H1 (cell line): ENCODE results near the gene CRNKL1. TPM values are rescaled to one million over a fixed set of nuclear protein-coding genes. Genes with fewer than 3 reads are reported as not detected.

Experiments
- CTCF ChIA-PET: fragments of 300-600 bp; sonication (Branson Sonifier 250); formaldehyde crosslinking; loops from one replicate; lab custom pipeline; 2021; ENCODE audit not compliant: partially characterized antibody; lab: Charles Lee
- POLR2A ChIA-PET: fragments of 300-600 bp; sonication (Branson Sonifier 250); formaldehyde crosslinking; loops from one replicate; lab custom pipeline; 2021; ENCODE audit warnings: inconsistent platforms; ENCODE audit not compliant: partially characterized antibody; lab: Charles Lee
- DNase-seq, 2 experiments: peaks; one replicate each; pipeline versions ENCODE4 v3.0.0 to v3.0.0-alpha.2; 2010 to 2022; ENCODE audit warnings: low spot score in 2 of 2, low read depth in 1 of 2, mixed read lengths in 1 of 2
- FAIRE-seq: peaks from 2 replicates; lab custom pipeline; 2011; peaks lifted over from hg19 to GRCh38; lab: Jason Lieb, UNC
- H2AFZ ChIP-seq: 2 replicates; pipeline ENCODE4 v1.8.1; 2012; ENCODE audit warnings: low read length, inconsistent platforms
- H2AK5ac ChIP-seq: 2 replicates; pipeline ENCODE4 v1.6.1; 2013; ENCODE audit warnings: low read depth, low read length
- H2BK120ac ChIP-seq: replicated peaks from 2 replicates; pipeline ENCODE3; 2013; ENCODE audit warnings: low read depth, low read length, inconsistent platforms
- H2BK12ac ChIP-seq: 2 replicates; pipeline ENCODE4 v1.6.1; 2013; ENCODE audit warnings: low read depth, low read length
- H2BK15ac ChIP-seq: 2 replicates; pipeline ENCODE4 v1.6.1; 2013; ENCODE audit warnings: low read length
- H2BK20ac ChIP-seq: 2 replicates; pipeline ENCODE4 v1.6.1; 2013; ENCODE audit warnings: low read length
- H2BK5ac ChIP-seq: 2 replicates; pipeline ENCODE4 v1.6.1; 2013; ENCODE audit warnings: low read depth, low read length
- H3K14ac ChIP-seq: 2 replicates; pipeline ENCODE4 v1.6.1; 2013; ENCODE audit warnings: inconsistent platforms; ENCODE audit not compliant: insufficient read length
- H3K18ac ChIP-seq: 2 replicates; pipeline ENCODE4 v1.6.1; 2013; ENCODE audit warnings: low read length; ENCODE audit errors: extremely low read depth
- H3K23ac ChIP-seq: 2 replicates; pipeline ENCODE4 v1.6.1; 2013; ENCODE audit warnings: inconsistent platforms; ENCODE audit not compliant: insufficient read length
- H3K23me2 ChIP-seq: 2 replicates; pipeline ENCODE4 v1.6.1; 2013; ENCODE audit warnings: low read depth, low read length
- H3K27ac ChIP-seq: 2 replicates; pipeline ENCODE4 v1.6.1; 2011; ENCODE audit warnings: low read depth, low read length, inconsistent platforms
- H3K27me3 ChIP-seq, 4 experiments: replicated peaks in 1 of 4; 1 replicate in 1 of 4; 2 replicates in 3 of 4; pipeline versions ENCODE4 v1.6.1 to v1.8.1; 2011 to 2013; ENCODE audit warnings: low read length in 3 of 4, mild to moderate bottlenecking in 3 of 4, inconsistent platforms in 2 of 4, mixed read lengths in 2 of 4, moderate library complexity in 1 of 4; ENCODE audit not compliant: control insufficient read depth in 3 of 4, insufficient read depth in 3 of 4; ENCODE audit errors: extremely low read depth in 1 of 4
- H3K36me3 ChIP-seq, 4 experiments: 2 replicates each; pipeline versions ENCODE4 v1.6.1 to v1.8.1; 2011 to 2013; ENCODE audit warnings: mild to moderate bottlenecking in 4 of 4, low read length in 3 of 4, moderate library complexity in 2 of 4, control low read depth in 1 of 4, inconsistent platforms in 1 of 4; ENCODE audit not compliant: insufficient read depth in 4 of 4, control insufficient read depth in 2 of 4
- H3K4ac ChIP-seq: replicated peaks from 2 replicates; pipeline ENCODE3; 2013; ENCODE audit warnings: low read length, low read depth, mixed read lengths, inconsistent platforms; ENCODE audit not compliant: insufficient read length
- H3K4me1 ChIP-seq, 4 experiments: replicated peaks in 1 of 4; 1 replicate in 1 of 4; 2 replicates in 3 of 4; pipeline versions ENCODE4 v1.6.1 to v1.8.1; 2011 to 2013; ENCODE audit warnings: low read length in 3 of 4, inconsistent platforms in 2 of 4, mixed read lengths in 1 of 4; ENCODE audit not compliant: insufficient read depth in 4 of 4, control insufficient read depth in 3 of 4
- H3K4me2 ChIP-seq, 2 experiments: 2 replicates each; pipeline versions ENCODE4 v1.6.1 to v1.8.1; 2011 to 2013; ENCODE audit warnings: low read depth in 2 of 2, low read length in 2 of 2, control low read depth in 1 of 2, inconsistent platforms in 1 of 2, mild to moderate bottlenecking in 1 of 2; ENCODE audit not compliant: insufficient read depth in 1 of 2
- H3K4me3 ChIP-seq, 4 experiments: fragments of 200-600, 300-600 bp in 1 of 4; sonication (generic), shearing (Covaris generic), sonication (Bioruptor Twin) in 1 of 4; 2 replicates each; pipeline versions ENCODE4 v1.5.1 to v1.8.1; 2011 to 2016; ENCODE audit warnings: low read length in 4 of 4, low read depth in 3 of 4, control low read depth in 2 of 4, inconsistent platforms in 2 of 4, mild to moderate bottlenecking in 2 of 4, mixed read lengths in 1 of 4, moderate library complexity in 1 of 4; ENCODE audit not compliant: insufficient read depth in 2 of 4; ENCODE audit errors: extremely low read depth in 1 of 4
- H3K56ac ChIP-seq: replicated peaks from 2 replicates; pipeline ENCODE3; 2013; ENCODE audit warnings: low read depth, mild to moderate bottlenecking, mixed read lengths, low read length, inconsistent platforms; ENCODE audit not compliant: insufficient read length
- H3K79me1 ChIP-seq: 2 replicates; pipeline ENCODE4 v1.6.1; 2013; ENCODE audit warnings: low read depth, low read length, control low read depth
- H3K79me2 ChIP-seq, 2 experiments: 2 replicates each; pipeline versions ENCODE4 v1.6.1 to v1.8.1; 2012 to 2013; ENCODE audit warnings: low read length in 2 of 2, mild to moderate bottlenecking in 2 of 2, inconsistent platforms in 1 of 2; ENCODE audit not compliant: insufficient read depth in 2 of 2, control insufficient read depth in 1 of 2
- H3K9ac ChIP-seq, 4 experiments: replicated peaks in 1 of 4; 1 replicate in 1 of 4; 2 replicates in 3 of 4; pipeline versions ENCODE4 v1.6.1 to v1.8.1; 2011 to 2013; ENCODE audit warnings: low read depth in 3 of 4, low read length in 3 of 4, control low read depth in 2 of 4, mild to moderate bottlenecking in 2 of 4, moderate library complexity in 2 of 4, inconsistent platforms in 1 of 4; ENCODE audit errors: extremely low read depth in 1 of 4
- H3K9me3 ChIP-seq, 2 experiments: 2 replicates each; pipeline versions ENCODE4 v1.6.1 to v1.8.1; 2012 to 2013; ENCODE audit warnings: mild to moderate bottlenecking in 2 of 2, moderate library complexity in 2 of 2, control low read depth in 1 of 2, inconsistent platforms in 1 of 2, low read depth in 1 of 2, low read length in 1 of 2, mixed read lengths in 1 of 2; ENCODE audit not compliant: insufficient read depth in 2 of 2
- H4K20me1 ChIP-seq, 2 experiments: replicated peaks in 1 of 2; 2 replicates each; pipeline versions ENCODE3 to v1.8.1; 2011 to 2013; ENCODE audit warnings: inconsistent platforms in 2 of 2, low read length in 2 of 2, mild to moderate bottlenecking in 1 of 2; ENCODE audit not compliant: insufficient read depth in 2 of 2, control insufficient read depth in 1 of 2
- H4K5ac ChIP-seq: 2 replicates; pipeline ENCODE4 v1.6.1; 2013; ENCODE audit warnings: low read length, low read depth, mixed read lengths, inconsistent platforms; ENCODE audit not compliant: insufficient read length
- H4K8ac ChIP-seq: 2 replicates; pipeline ENCODE4 v1.8.0; 2013; ENCODE audit warnings: mild to moderate bottlenecking, moderate library complexity, low read length, inconsistent platforms; ENCODE audit not compliant: insufficient read depth; ENCODE audit errors: extremely low read depth
- H4K91ac ChIP-seq: replicated peaks from 2 replicates; pipeline ENCODE3; 2013; ENCODE audit warnings: low read length, mixed read lengths, inconsistent platforms; ENCODE audit not compliant: insufficient read length
- ASH2L ChIP-seq: fragments of 200-600, 300-600 bp; sonication (generic); IDR thresholded peaks from one replicate; pipeline ENCODE4 v1.7.1; 2017; ENCODE audit warnings: low read length
- EGR1 ChIP-seq: IDR thresholded peaks from 2 replicates; pipeline ENCODE4 v1.6.1; 2011; ENCODE audit warnings: low read depth, low read length, borderline replicate concordance
- POU5F1 ChIP-seq: IDR thresholded peaks from 2 replicates; pipeline ENCODE4 v1.6.1; 2011; ENCODE audit warnings: low read depth, mild to moderate bottlenecking, low read length, moderate library complexity
- SP1 ChIP-seq: IDR thresholded peaks from 2 replicates; pipeline ENCODE4 v1.6.1; 2011; ENCODE audit warnings: low read depth, low read length
- SRF ChIP-seq: IDR thresholded peaks from 2 replicates; pipeline ENCODE4 v1.6.1; 2011; ENCODE audit warnings: mild to moderate bottlenecking, low read depth, low read length, moderate library complexity
- SUZ12 ChIP-seq: fragments of 200-600 bp; sonication (generic); IDR thresholded peaks from 2 replicates; pipeline ENCODE4 v1.6.1; 2012; ENCODE audit warnings: mild to moderate bottlenecking, inconsistent platforms, low read length, moderate library complexity, mixed read lengths
- TAF7 ChIP-seq: optimal IDR thresholded peaks from 2 replicates; pipeline ENCODE3; 2011; ENCODE audit warnings: low read depth, mild to moderate bottlenecking, inconsistent platforms, low read length, moderate library complexity, borderline replicate concordance
- WGBS, 2 experiments: shearing (Covaris generic) in 1 of 2; methylation state at CpG; one replicate each; pipeline versions ENCODE4 v1.1.6 to v1.1.7; 2013 to 2015; ENCODE audit warnings: low lambda C conversion rate in 2 of 2, mixed read lengths in 2 of 2, inconsistent platforms in 1 of 2, low coverage in 1 of 2, missing lambda C conversion rate in 1 of 2; ENCODE audit not compliant: insufficient replicate concordance in 2 of 2, insufficient coverage in 1 of 2, insufficient read length in 1 of 2; ENCODE audit errors: extremely low coverage in 1 of 2, missing lambda C conversion rate in 1 of 2; 5-methylcytosine and 5-hydroxymethylcytosine counted together
- polyA plus RNA-seq, 7 experiments: library from polyadenylated mRNA; depleted of rRNA in 3 of 7; stranded (reverse) in 5 of 7; unstranded in 2 of 7; fragments of >200 nt in 5 of 7; fragments of 200-250 nt in 2 of 7; gene quantifications; 1 replicate in 5 of 7; 2 replicates in 1 of 7; 4 replicates in 1 of 7; pipeline versions ENCODE4 v1.2.1 to v1.2.3, GENCODE V29; 2011 to 2013; ENCODE audit warnings: missing spikeins in 2 of 7, mixed read lengths in 2 of 7
- total RNA-seq: library from RNA; stranded (reverse); fragmentation: NEBNext Ultra II Directional; extraction: Animal tissue kit (Norgen Biotek cat#: 25700); gene quantifications from 2 replicates; pipeline ENCODE4 v1.2.1, GENCODE V29; 2021

CRNKL1 gene
- total and polyA plus RNA-seq, 2 of the 8 experiments (the other 6 are each of a cell fraction or from before 2014, with no cell fraction given), result 4.0 to 26.5 TPM

DNA sequence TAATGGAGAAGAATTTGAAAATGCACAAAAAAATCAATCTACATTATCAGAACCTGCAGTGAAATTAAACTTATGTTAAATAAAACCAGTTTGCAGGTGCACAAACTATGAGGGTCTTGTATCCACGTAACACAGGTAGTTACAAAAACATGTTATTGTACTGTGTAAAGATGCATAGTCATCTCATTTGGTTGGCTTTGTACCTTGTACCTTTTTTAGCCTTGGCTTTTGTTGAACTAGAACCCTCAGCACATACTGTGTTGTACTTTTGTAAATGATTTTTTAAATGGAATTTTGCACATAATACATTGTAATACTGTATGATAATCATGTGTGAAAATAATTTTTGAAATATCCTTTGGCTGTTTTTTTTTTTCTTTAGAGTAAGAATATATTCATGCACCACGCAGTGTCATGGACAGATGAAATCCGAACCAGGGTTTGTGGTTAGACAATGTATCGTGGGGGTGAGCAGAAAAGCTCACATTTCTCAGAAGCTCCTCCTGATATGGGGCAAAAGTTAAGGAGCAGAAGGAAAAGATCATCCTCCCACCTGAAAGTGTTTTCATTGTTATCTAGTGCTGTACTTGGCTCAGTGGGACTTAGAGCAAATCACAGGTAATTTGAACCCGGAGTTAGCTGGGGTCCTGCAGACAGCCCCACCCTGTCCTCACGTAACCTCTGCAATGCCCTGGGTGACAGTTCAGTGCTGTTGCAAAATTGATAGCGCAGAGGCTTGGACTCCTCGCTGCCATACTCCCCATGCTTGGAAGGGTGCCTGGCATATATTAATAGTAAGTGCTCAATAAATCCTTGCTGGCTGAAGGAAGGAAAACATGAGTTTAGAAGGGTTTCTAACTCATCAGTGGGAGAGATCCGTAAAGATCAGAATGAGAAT lies 49.9 kb downstream of the CRNKL1 start:
- Histone ChIP-seq H2BK20ac (no peak overlapping the region), H3K4me1 (no peaks in the 10 kb centered on the region), H2BK120ac (no peak overlapping the region), H2BK5ac (no peak overlapping the region), H4K20me1 (no peaks in the 10 kb centered on the region), H3K79me1 (no peaks in the 10 kb centered on the region), H2AK5ac (no peak overlapping the region), H3K23ac (no peak overlapping the region), H3K18ac (no peak overlapping the region), H3K4ac (no peak overlapping the region), H4K91ac (no peak overlapping the region), H3K36me3 (no peaks in the 10 kb centered on the region), H2BK12ac (no peak overlapping the region), H3K27ac (no peak overlapping the region), H3K56ac (no peak overlapping the region), H3K79me2 (no peaks in the 10 kb centered on the region), H3K4me2 (no peak overlapping the region), H3K9ac (no peak overlapping the region), H3K4me3 (no peak overlapping the region), H3K14ac (no peak overlapping the region), H2AFZ (no peak overlapping the region), H3K23me2 (no peaks in the 10 kb centered on the region), H3K27me3 (no peaks in the 10 kb centered on the region), H3K9me3 (no peaks in the 10 kb centered on the region), H2BK15ac (no peak overlapping the region), H4K5ac (no peak overlapping the region), H4K8ac (no peak overlapping the region)
- ChIA-PET POLR2A (no interaction called here), CTCF (interaction anchor here (1.2 kb wide), 1 partner anchor 13 kb away, joined by 4 read pairs; no protein-coding TSS in a partner anchor)
- FAIRE-seq (no peak), DNase-seq (no peak)
- no peak for TF ChIP-seq SP1
- no peak for TF ChIP-seq EGR1
- TF ChIP-seq TAF7, result no peak
- no peak for TF ChIP-seq SRF
- TF ChIP-seq ASH2L, result no peak
- TF ChIP-seq SUZ12, result no peak
- TF ChIP-seq POU5F1, result no peak
- 88% methylated on average over 9 of the region's 9 CpGs; no CpG with 5 or more reads in 1 of the 2 experiments for WGBS, 2 experiments
